Natural killer cell (primary cell): ENCODE measurements around the gene GUSB. TPM values are rescaled to one million over a fixed set of nuclear protein-coding genes. Genes with fewer than 3 reads are reported as not detected.

ENCODE experiments used
- ATAC-seq, 3 donors: fragments of 150-1000 bp in 2 of 3; fragments of 200-7000 bp in 1 of 3; cut with Tn5 transposase; 1 replicate in 1 of 3; 2 replicates in 2 of 3; pipeline ENCODE4 v1.10.0; 2021; ENCODE audit warnings: mild to moderate bottlenecking in 2 of 3, moderate library complexity in 2 of 3
- DNase-seq, 2 donors: peaks; one replicate each; pipeline versions ENCODE4 v3.0.0 to v3.0.0-alpha.2; 2013 to 2021; ENCODE audit warnings: mixed read lengths in 1 of 2
- H3K27ac ChIP-seq: one replicate; pipeline ENCODE4 v1.5.1; 2013; ENCODE audit warnings: mild to moderate bottlenecking, low read length
- H3K27me3 ChIP-seq: one replicate; pipeline ENCODE4 v1.6.1; 2013; ENCODE audit warnings: low read length; ENCODE audit not compliant: control insufficient read depth, insufficient read depth
- H3K36me3 ChIP-seq: one replicate; pipeline ENCODE4 v1.6.1; 2013; ENCODE audit warnings: low read length; ENCODE audit not compliant: control insufficient read depth, insufficient read depth
- H3K4me1 ChIP-seq: one replicate; pipeline ENCODE4 v1.6.1; 2013; ENCODE audit warnings: low read length; ENCODE audit not compliant: control insufficient read depth, insufficient read depth
- H3K4me3 ChIP-seq: one replicate; pipeline ENCODE4 v1.5.1; 2013; ENCODE audit warnings: low read length
- H3K9me3 ChIP-seq: one replicate; pipeline ENCODE4 v1.6.1; 2013; ENCODE audit warnings: low read length; ENCODE audit not compliant: control insufficient read depth, insufficient read depth
- H3K27ac Mint-ChIP-seq, 2 donors: one replicate each; pipeline ENCODE4 v1.8.0; 2022; ENCODE audit warnings: mild to moderate bottlenecking in 2 of 2, mixed read lengths in 2 of 2, moderate library complexity in 1 of 2
- H3K27me3 Mint-ChIP-seq, 2 donors: one replicate each; pipeline ENCODE4 v1.8.0; 2022; ENCODE audit warnings: low read depth in 2 of 2, mixed read lengths in 2 of 2
- H3K36me3 Mint-ChIP-seq: one replicate; pipeline ENCODE4 v1.8.0; 2022; ENCODE audit warnings: mixed read lengths
- H3K4me1 Mint-ChIP-seq, 2 donors: one replicate each; pipeline ENCODE4 v1.8.0; 2022; ENCODE audit warnings: mixed read lengths in 2 of 2
- H3K4me3 Mint-ChIP-seq: one replicate; pipeline ENCODE4 v1.8.0; 2022; ENCODE audit warnings: mild to moderate bottlenecking, moderate library complexity, mixed read lengths
- H3K9me3 Mint-ChIP-seq, 2 donors: one replicate each; pipeline ENCODE4 v1.8.0; 2022; ENCODE audit warnings: mixed read lengths in 2 of 2
- CTCF ChIP-seq: fragments of 200-600 bp; IDR thresholded peaks from one replicate; pipeline ENCODE4 v1.8.0; 2022; ENCODE audit warnings: antibody characterized with exemption
- WGBS: methylation state at CpG from one replicate; pipeline ENCODE4 v1.1.7; 2013; ENCODE audit warnings: missing lambda C conversion rate; ENCODE audit not compliant: insufficient coverage; 5-methylcytosine and 5-hydroxymethylcytosine counted together
- intact Hi-C: fragments of 100-400 bp; cut with micrococcal nuclease; formaldehyde crosslinking; loops from one replicate; pipeline ENCODE4 v1.14.2; 2022
- total RNA-seq, 4 donors: library from RNA; stranded (reverse); fragments of 120-200 nt in 1 of 4; gene quantifications; one replicate each; pipeline versions ENCODE4 v1.2.3 to v1.2.4, GENCODE V29; 2013 to 2022

The GUSB gene
- total RNA-seq, 3 donors from 2014 or later (not counting 1 experiment from before 2014, with no cell fraction given), result 68.8 to 94.5 (median 85.7) TPM

GRCh38 chr7:65955718-65956117 lies 26.3 kb downstream of the GUSB start:
- Histone ChIP-seq H3K27me3 (no peaks in the 10 kb centered on the region), H3K36me3 (peaks cover 23% of the 10 kb centered on the region), H3K4me1 (no peaks in the 10 kb centered on the region), H3K9me3 (no peaks in the 10 kb centered on the region), H3K27ac (no peak overlapping the region), H3K4me3 (no peak overlapping the region)
- DNase-seq (no peak), ATAC-seq (no peak)
- TF ChIP-seq CTCF, result no peak
- Mint-ChIP-seq H3K4me3 (no peak overlapping the region), H3K36me3 (no peaks in the 10 kb centered on the region), H3K27ac (no peak overlapping the region), H3K4me1 (no peaks in the 10 kb centered on the region), H3K9me3 (no peaks in the 10 kb centered on the region), H3K27me3 (no peaks in the 10 kb centered on the region)
- 95% methylated on average over 4 of the region's 4 CpGs for WGBS
- intact Hi-C loops, result no loop called here

GRCh38 chr7:65953890-65954450 lies 28.0 kb downstream of the GUSB start:
- Histone ChIP-seq H3K4me1 (no peaks in the 10 kb centered on the region), H3K4me3 (no peak overlapping the region), H3K27me3 (no peaks in the 10 kb centered on the region), H3K9me3 (no peaks in the 10 kb centered on the region), H3K27ac (no peak overlapping the region), H3K36me3 (peaks cover 12% of the 10 kb centered on the region)
- DNase-seq (no peak), ATAC-seq (no peak)
- TF ChIP-seq CTCF, result no peak
- H3K9me3 Mint-ChIP-seq, result no peaks in the 10 kb centered on the region
- no peaks in the 10 kb centered on the region for H3K27me3 Mint-ChIP-seq
- WGBS, result 95% methylated on average over 13 of the region's 15 CpGs
- no peaks in the 10 kb centered on the region for H3K36me3 Mint-ChIP-seq
- no peaks in the 10 kb centered on the region for H3K4me1 Mint-ChIP-seq
- intact Hi-C loops, result no loop called here
- no peak overlapping the region for H3K27ac Mint-ChIP-seq
- no peak overlapping the region for H3K4me3 Mint-ChIP-seq

GRCh38 chr7:65953001-65953720 lies 28.9 kb downstream of the GUSB start:
- ATAC-seq, result no peak
- TF ChIP-seq CTCF, result no peak
- H3K36me3 ChIP-seq, result peaks cover 8% of the 10 kb centered on the region
- no peak overlapping the region for H3K4me3 Mint-ChIP-seq
- H3K9me3 ChIP-seq, result no peaks in the 10 kb centered on the region
- no peaks in the 10 kb centered on the region for H3K27me3 Mint-ChIP-seq
- H3K27ac ChIP-seq, result no peak overlapping the region
- WGBS, result 76% methylated on average over 5 of the region's 5 CpGs
- H3K27ac Mint-ChIP-seq, result no peak overlapping the region
- H3K4me1 Mint-ChIP-seq, result no peaks in the 10 kb centered on the region
- H3K9me3 Mint-ChIP-seq, result no peaks in the 10 kb centered on the region
- H3K27me3 ChIP-seq, result no peaks in the 10 kb centered on the region
- DNase-seq, result no peak
- no peaks in the 10 kb centered on the region for H3K36me3 Mint-ChIP-seq
- no peaks in the 10 kb centered on the region for H3K4me1 ChIP-seq
- intact Hi-C loops, result no loop called here
- no peak overlapping the region for H3K4me3 ChIP-seq
